Uterus (tissue), 4 donors: ENCODE results near the gene HIPK2. TPM values are rescaled to one million over a fixed set of nuclear protein-coding genes. Genes with fewer than 3 reads are reported as not detected.

Experiments
- DNase-seq, 2 donors: peaks; one replicate each; pipeline ENCODE4 v3.0.0-alpha.2; 2019 to 2020
- H3K27ac ChIP-seq, 2 donors: fragments of 200-600 bp; sonication (generic); 1 replicate in 1 of 2; 2 replicates in 1 of 2; pipeline ENCODE4 v1.5.1; 2016 to 2018
- H3K27me3 ChIP-seq, 2 donors: fragments of 200-600 bp; sonication (generic); one replicate each; pipeline ENCODE4 v1.5.1; 2018 to 2019; ENCODE audit warnings: control low read depth in 1 of 2
- H3K36me3 ChIP-seq, 2 donors: fragments of 200-600 bp; sonication (generic); one replicate each; pipeline ENCODE4 v1.5.1; 2019; ENCODE audit warnings: control low read depth in 1 of 2
- H3K4me1 ChIP-seq, 2 donors: fragments of 200-600 bp; sonication (generic); one replicate each; pipeline ENCODE4 v1.5.1; 2018 to 2019; ENCODE audit warnings: control low read depth in 1 of 2
- H3K4me3 ChIP-seq, 2 donors: fragments of 200-600 bp; sonication (generic); 1 replicate in 1 of 2; 2 replicates in 1 of 2; pipeline ENCODE4 v1.5.1; 2018 to 2019; ENCODE audit warnings: mild to moderate bottlenecking in 1 of 2
- H3K9me3 ChIP-seq, 2 donors: fragments of 200-600 bp; sonication (generic); one replicate each; pipeline ENCODE4 v1.5.1; 2019; ENCODE audit warnings: control low read depth in 1 of 2
- POLR2A ChIP-seq, 2 donors: fragments of 450-650 bp; IDR thresholded peaks; one replicate each; pipeline ENCODE4 v1.6.1; 2016; ENCODE audit warnings: antibody characterized with exemption in 2 of 2, mild to moderate bottlenecking in 1 of 2, moderate library complexity in 1 of 2
- intact Hi-C: fragments of 100-400 bp; cut with DNase I; formaldehyde crosslinking; loops from one replicate; pipeline ENCODE4 v1.15.1; 2023; ENCODE audit warnings: low total_unique reads
- total RNA-seq, 4 donors: library from RNA; depleted of rRNA in 3 of 4; stranded (reverse); fragments of >200 nt in 3 of 4; gene quantifications; one replicate each; pipeline versions ENCODE4 v1.1.0 to v1.2.4, GENCODE V29; 2014 to 2023
- TF ChIP-seq, protein P1 (sequence below), 4 experiments: fragments of 200-600 bp in 2 of 4; fragments of 450-650 bp in 2 of 4; sonication (generic) in 2 of 4; IDR thresholded peaks; one replicate each; pipeline ENCODE4 v1.5.1; 2016 to 2019; ENCODE audit warnings: antibody characterized with exemption in 4 of 4, mild to moderate bottlenecking in 2 of 4, moderate library complexity in 1 of 4
- donor health status: DM: yes; HTN: yes; CAD: no.

HIPK2 gene
- total RNA-seq, 4 donors from 2014 or later: 9.4 to 65.8 (median 19.2) TPM

DNA sequence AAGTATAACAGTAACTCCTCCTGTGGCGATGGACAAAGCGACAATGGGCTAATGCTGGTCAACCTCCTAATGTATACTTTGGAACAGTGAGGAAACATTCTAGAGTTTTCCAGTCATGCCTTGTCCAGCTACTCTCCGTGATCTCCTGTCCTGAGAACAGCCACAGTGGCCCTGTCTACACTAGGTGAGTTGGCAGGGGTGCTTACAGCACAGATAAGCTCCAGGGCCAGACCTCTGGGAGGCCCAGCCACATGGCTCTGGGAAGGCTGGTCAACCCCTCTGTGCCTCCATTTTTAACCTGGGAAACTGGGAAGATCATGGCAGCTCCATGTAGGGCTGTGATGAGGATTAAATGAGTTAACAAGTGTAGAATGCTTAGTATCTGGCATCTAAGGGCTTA is 197.4 kb downstream of the HIPK2 start:
- H3K36me3 ChIP-seq: no peaks in the 10 kb centered on the region
- H3K27ac ChIP-seq: no peak overlapping the region
- no peaks in the 10 kb centered on the region for H3K4me1 ChIP-seq
- intact Hi-C loops: no loop called here
- H3K9me3 ChIP-seq: no peaks in the 10 kb centered on the region
- TF ChIP-seq POLR2A (IDR thresholded peaks at IDR 0.05): no peak
- TF ChIP-seq, protein P1, sequence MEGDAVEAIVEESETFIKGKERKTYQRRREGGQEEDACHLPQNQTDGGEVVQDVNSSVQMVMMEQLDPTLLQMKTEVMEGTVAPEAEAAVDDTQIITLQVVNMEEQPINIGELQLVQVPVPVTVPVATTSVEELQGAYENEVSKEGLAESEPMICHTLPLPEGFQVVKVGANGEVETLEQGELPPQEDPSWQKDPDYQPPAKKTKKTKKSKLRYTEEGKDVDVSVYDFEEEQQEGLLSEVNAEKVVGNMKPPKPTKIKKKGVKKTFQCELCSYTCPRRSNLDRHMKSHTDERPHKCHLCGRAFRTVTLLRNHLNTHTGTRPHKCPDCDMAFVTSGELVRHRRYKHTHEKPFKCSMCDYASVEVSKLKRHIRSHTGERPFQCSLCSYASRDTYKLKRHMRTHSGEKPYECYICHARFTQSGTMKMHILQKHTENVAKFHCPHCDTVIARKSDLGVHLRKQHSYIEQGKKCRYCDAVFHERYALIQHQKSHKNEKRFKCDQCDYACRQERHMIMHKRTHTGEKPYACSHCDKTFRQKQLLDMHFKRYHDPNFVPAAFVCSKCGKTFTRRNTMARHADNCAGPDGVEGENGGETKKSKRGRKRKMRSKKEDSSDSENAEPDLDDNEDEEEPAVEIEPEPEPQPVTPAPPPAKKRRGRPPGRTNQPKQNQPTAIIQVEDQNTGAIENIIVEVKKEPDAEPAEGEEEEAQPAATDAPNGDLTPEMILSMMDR (IDR thresholded peaks at IDR 0.05): no peak
- H3K27me3 ChIP-seq: no peaks in the 10 kb centered on the region
- DNase-seq: no peak
- no peak overlapping the region for H3K4me3 ChIP-seq

DNA sequence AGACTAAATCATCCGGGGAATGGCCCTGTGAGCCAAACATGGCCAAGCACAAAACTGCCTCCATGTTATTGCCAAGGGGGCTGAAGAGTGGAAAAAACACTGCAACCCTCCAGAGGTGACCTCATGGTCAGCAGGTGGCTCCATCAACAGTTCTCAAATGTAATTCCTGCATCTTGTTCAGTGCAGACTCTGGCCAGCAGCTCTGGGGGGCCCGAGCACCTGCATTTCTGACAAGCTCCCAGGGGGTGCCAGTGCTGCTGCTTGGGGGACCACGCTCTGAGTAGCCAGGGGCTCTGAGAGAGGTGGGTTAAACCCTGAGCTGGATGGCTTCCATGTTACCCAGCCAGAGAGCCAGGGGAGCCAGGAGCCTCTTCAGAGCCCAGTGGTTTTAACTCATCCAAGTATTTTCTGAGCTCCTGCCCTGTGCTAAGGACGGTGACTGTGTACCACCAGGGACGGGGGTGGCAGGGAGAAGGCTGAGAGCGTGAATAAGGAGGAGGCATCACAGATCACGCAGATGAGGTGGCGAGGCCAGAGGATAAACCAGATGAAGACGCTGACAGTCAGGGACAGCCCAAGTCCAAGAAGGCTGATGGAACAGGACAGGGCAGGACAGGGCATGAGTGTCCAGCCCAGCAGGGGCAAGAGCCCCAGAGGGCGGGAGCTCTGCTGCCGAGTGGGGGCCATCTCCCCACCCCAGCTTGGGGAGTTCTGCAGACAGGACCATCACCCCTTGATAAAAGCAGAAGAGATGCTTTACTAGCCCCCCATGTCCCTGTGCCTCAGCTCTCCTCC is 201.4 kb downstream of the HIPK2 start:
- Histone ChIP-seq H3K4me1 (no peaks in the 10 kb centered on the region), H3K27ac (no peak overlapping the region), H3K9me3 (no peaks in the 10 kb centered on the region), H3K4me3 (no peak overlapping the region), H3K27me3 (no peaks in the 10 kb centered on the region), H3K36me3 (no peaks in the 10 kb centered on the region)
- intact Hi-C loops: no loop called here
- peak in 1 of 2 donors; percentile 10 for DNase-seq
- TF ChIP-seq, protein P1 (IDR thresholded peaks at IDR 0.05): no peak
- TF ChIP-seq POLR2A (IDR thresholded peaks at IDR 0.05): no peak

DNA sequence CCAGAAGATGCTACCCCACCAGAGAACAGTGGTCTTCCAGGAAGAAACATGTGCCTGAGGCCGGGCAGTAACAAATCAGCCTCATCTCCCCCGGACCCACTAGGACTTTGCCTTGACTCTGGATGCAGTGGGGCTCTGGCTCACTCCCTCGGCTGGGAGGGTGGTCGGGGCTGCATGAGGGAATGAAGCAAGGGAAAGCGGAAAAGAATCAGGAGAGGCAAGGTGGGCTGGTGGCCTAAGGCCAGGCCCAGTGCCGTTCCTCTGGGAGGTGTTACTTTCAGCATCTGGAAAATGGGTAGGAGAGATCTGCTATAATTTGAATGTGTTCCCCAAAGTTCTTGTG is 202.5 kb downstream of the HIPK2 start:
- Histone ChIP-seq H3K4me1 (no peaks in the 10 kb centered on the region), H3K27ac (no peak overlapping the region), H3K27me3 (no peaks in the 10 kb centered on the region), H3K9me3 (no peaks in the 10 kb centered on the region), H3K36me3 (no peaks in the 10 kb centered on the region), H3K4me3 (no peak overlapping the region)
- TF ChIP-seq, protein P1 (IDR thresholded peaks at IDR 0.05): no peak
- no peak for TF ChIP-seq POLR2A (IDR thresholded peaks at IDR 0.05)
- DNase-seq: no peak
- intact Hi-C loops: no loop called here

DNA sequence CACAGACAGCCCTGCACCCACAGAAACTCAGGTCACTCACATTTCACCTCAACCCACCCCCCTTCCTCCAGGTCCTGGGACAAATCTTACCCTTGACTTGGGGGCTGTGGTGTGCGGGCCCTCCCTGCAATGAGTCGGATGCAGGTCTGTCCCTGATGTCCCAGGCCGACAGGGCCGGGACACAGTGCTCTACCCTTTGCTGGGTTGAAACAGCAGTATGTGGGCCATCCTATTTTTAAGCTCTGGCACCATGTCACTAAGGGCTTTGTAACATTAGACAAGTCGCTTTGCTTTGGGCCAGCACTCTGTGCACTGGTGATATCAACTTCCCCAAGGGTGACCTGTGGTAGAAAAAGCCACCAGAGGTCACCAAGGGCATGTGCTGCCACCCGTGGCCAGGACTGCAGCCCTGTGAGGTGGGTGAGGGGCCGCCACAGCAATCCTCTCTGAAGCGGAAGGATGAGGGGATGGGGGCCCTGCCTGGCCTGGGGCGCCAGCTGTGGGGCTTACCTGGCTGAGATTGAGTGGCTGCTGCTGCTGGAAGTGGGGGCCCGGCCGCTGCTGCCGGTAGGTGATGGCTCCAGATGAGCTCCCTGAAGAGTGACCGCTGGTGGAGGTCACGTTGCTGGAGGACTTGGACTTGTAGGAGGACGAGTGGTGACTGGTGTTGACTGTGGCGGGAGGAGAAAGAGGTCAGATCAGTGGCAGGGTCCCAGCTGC is 203.0 kb downstream of the HIPK2 start:
- Histone ChIP-seq H3K4me1 (no peaks in the 10 kb centered on the region), H3K27me3 (no peaks in the 10 kb centered on the region), H3K9me3 (no peaks in the 10 kb centered on the region), H3K4me3 (no peak overlapping the region), H3K27ac (no peak overlapping the region), H3K36me3 (no peaks in the 10 kb centered on the region)
- TF ChIP-seq, protein P1 (IDR thresholded peaks at IDR 0.05): no peak
- no peak for TF ChIP-seq POLR2A (IDR thresholded peaks at IDR 0.05)
- no peak for DNase-seq
- intact Hi-C loops: no loop called here

DNA sequence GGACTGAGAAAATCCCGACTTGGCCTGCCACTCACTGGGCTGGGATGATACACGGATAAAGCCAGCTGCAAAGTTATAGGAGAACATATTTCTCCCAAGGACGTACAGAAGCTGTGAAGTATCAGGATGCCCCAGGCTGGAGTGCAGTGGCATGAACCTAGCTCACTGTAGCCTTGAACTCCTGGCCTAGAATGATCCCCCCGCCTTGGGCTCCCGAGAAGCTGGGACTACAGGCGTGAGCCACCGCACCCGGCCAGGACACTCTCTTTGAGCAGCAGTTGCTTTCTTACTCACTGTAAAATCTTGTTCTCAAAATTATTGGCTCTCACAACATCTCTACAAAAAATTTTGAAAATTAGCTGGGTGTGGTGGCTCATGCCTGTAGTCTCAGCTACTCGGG is 203.9 kb downstream of the HIPK2 start:
- TF ChIP-seq, protein P1 (IDR thresholded peaks at IDR 0.05): no peak
- TF ChIP-seq POLR2A (IDR thresholded peaks at IDR 0.05): no peak
- no peaks in the 10 kb centered on the region for H3K36me3 ChIP-seq
- H3K4me3 ChIP-seq: no peak overlapping the region
- H3K27me3 ChIP-seq: no peaks in the 10 kb centered on the region
- DNase-seq: peak in 1 of 2 donors; percentile 3
- no peak overlapping the region for H3K27ac ChIP-seq
- no peaks in the 10 kb centered on the region for H3K9me3 ChIP-seq
- no peaks in the 10 kb centered on the region for H3K4me1 ChIP-seq
- intact Hi-C loops: no loop called here
